K562 (cell line): Measurements from ENCODE around the gene SPDYE6. TPM values are rescaled to one million over a fixed set of nuclear protein-coding genes. Genes with fewer than 3 reads are reported as not detected.

ENCODE experiments used
- CCAR2 ChIP-seq: fragments of 200-400 bp; formaldehyde crosslinking; IDR thresholded peaks from 2 replicates; pipeline ENCODE4 v1.6.1; 2017; ENCODE audit warnings: mild to moderate bottlenecking, low read depth, low read length
- CHD1 ChIP-seq: fragments of 200-600 bp; sonication (generic); IDR thresholded peaks from one replicate; pipeline ENCODE4 v1.6.1; 2012; ENCODE audit warnings: mild to moderate bottlenecking, moderate library complexity, low read length, inconsistent platforms
- FOXP4 ChIP-seq: sonication (generic); formaldehyde crosslinking; IDR thresholded peaks from 2 replicates; pipeline ENCODE4 v1.8.0; 2022; ENCODE audit warnings: mild to moderate bottlenecking, missing genetic modification reagents, borderline replicate concordance
- HDAC1 ChIP-seq, 2 experiments: fragments of 450-650 bp; IDR thresholded peaks; 2 replicates each; pipeline ENCODE4 v1.6.1; 2016 to 2017; ENCODE audit warnings: inconsistent platforms in 1 of 2, mild to moderate bottlenecking in 1 of 2, moderate library complexity in 1 of 2
- IRF2 ChIP-seq: sonication (generic); formaldehyde crosslinking; IDR thresholded peaks from 2 replicates; pipeline ENCODE4 v1.8.1; 2022; ENCODE audit warnings: mild to moderate bottlenecking, missing genetic modification reagents
- JUND ChIP-seq, 2 experiments: IDR thresholded peaks; 2 replicates in 1 of 2; 3 replicates in 1 of 2; pipeline ENCODE4 v1.6.1; 2011; ENCODE audit warnings: borderline replicate concordance in 2 of 2, low read depth in 2 of 2, low read length in 2 of 2, improper control_type of control experiment in 1 of 2, missing biosample characterization in 1 of 2, missing genetic modification characterization in 1 of 2, missing genetic modification reagents in 1 of 2
- MEF2D ChIP-seq: conservative IDR thresholded peaks from 2 replicates; pipeline ENCODE4 v1.6.1; 2016; ENCODE audit warnings: low read depth, missing genetic modification characterization, missing compliant biosample characterization
- MLLT1 ChIP-seq, 2 experiments: fragments of 450-650 bp; IDR thresholded peaks; 2 replicates each; pipeline ENCODE4 v1.6.1; 2016
- NUFIP1 ChIP-seq: fragments of 450-650 bp; IDR thresholded peaks from 2 replicates; pipeline ENCODE4 v1.6.1; 2018; ENCODE audit not compliant: partially characterized antibody
- RB1 ChIP-seq: fragments of 450-650 bp; IDR thresholded peaks from 2 replicates; pipeline ENCODE4 v1.6.1; 2017; ENCODE audit warnings: low read depth, mild to moderate bottlenecking
- RBM15 ChIP-seq: fragments of 200-400 bp; formaldehyde crosslinking; IDR thresholded peaks from 2 replicates; pipeline ENCODE4 v1.6.1; 2018; ENCODE audit warnings: mild to moderate bottlenecking, low read length, moderate library complexity; ENCODE audit not compliant: insufficient read depth
- RCOR1 ChIP-seq, 2 experiments: IDR thresholded peaks; 2 replicates each; pipeline ENCODE4 v1.6.1; 2012; ENCODE audit warnings: low read depth in 2 of 2, low read length in 2 of 2, borderline replicate concordance in 1 of 2, improper control_type of control experiment in 1 of 2
- SNRNP70 ChIP-seq: fragments of 200-400 bp; formaldehyde crosslinking; optimal IDR thresholded peaks from 2 replicates; pipeline ENCODE3; 2017; ENCODE audit warnings: low read depth, low read length
- STAT6 ChIP-seq: sonication (generic); formaldehyde crosslinking; IDR thresholded peaks from 2 replicates; pipeline ENCODE4 v1.8.1; 2023; ENCODE audit warnings: mild to moderate bottlenecking, missing genetic modification reagents
- XRCC5 ChIP-seq: fragments of 200-400 bp; formaldehyde crosslinking; IDR thresholded peaks from 2 replicates; pipeline ENCODE4 v1.6.1; 2017; ENCODE audit warnings: low read depth, mild to moderate bottlenecking, low read length
- ZFX ChIP-seq: sonication (generic); formaldehyde crosslinking; IDR thresholded peaks from 2 replicates; pipeline ENCODE4 v1.8.0; 2022; ENCODE audit warnings: mild to moderate bottlenecking, missing genetic modification reagents, moderate library complexity
- ZNF175 ChIP-seq: fragments of 200-800 bp; sonication (Bioruptor generic); IDR thresholded peaks from 2 replicates; pipeline ENCODE4 v1.6.1; 2016; ENCODE audit warnings: low read depth, mild to moderate bottlenecking, missing genetic modification characterization, missing compliant biosample characterization
- polyA plus RNA-seq, 8 experiments: library from polyadenylated mRNA; depleted of rRNA in 4 of 8; stranded (reverse) in 5 of 8; unstranded in 3 of 8; fragments of >200 nt; fragmentation: Nextera tagmentation in 2 of 8; fragmentation: Illumina TruSeq in 1 of 8; extraction: Ambion mirVana in 2 of 8; extraction: Trizol in 1 of 8; gene quantifications; 2 replicates each; pipeline versions ENCODE4 v1.2.1 to v1.2.3, GENCODE V29; 2011 to 2014; ENCODE audit warnings: inconsistent platforms in 1 of 8, missing spikeins in 1 of 8
- total RNA-seq, 7 experiments: library from RNA; depleted of rRNA in 6 of 7; stranded (reverse); fragments of >200 nt in 6 of 7; fragmentation: Illumina TruSeq in 2 of 7; extraction: Trizol in 2 of 7; gene quantifications; 2 replicates each; pipeline versions ENCODE4 v1.2.1 to v1.2.3, GENCODE V29; 2011 to 2021; ENCODE audit warnings: low replicate concordance in 1 of 7

The SPDYE6 gene
- total and polyA plus RNA-seq, 9 of the 15 experiments (the other 6 are each of a cell fraction or from before 2014, with no cell fraction given) = 0.24 to 0.35 TPM; not detected in 7

- TF ChIP-seq JUND (IDR thresholded peaks at IDR 0.05; ENCODE audit: borderline replicate concordance, low read depth, low read length) = no peak
- TF ChIP-seq JUND (tag; IDR thresholded peaks at IDR 0.05; ENCODE audit: borderline replicate concordance, low read depth, low read length) = no peak; the same call in 2 of the 3 replicates
- TF ChIP-seq MEF2D (tag) = no peak
- TF ChIP-seq HDAC1 (IDR thresholded peaks at IDR 0.05) = no peak
- TF ChIP-seq MLLT1 (IDR thresholded peaks at IDR 0.05) = no peak
- no peak for TF ChIP-seq SNRNP70
- no peak for TF ChIP-seq RBM15
- TF ChIP-seq ZNF175 = no peak
- no peak for TF ChIP-seq CCAR2
- TF ChIP-seq IRF2 = no peak
- TF ChIP-seq RB1 = 0 out of 2 replicates have a peak, but pooled peaks have one; percentile 22
- no peak for TF ChIP-seq CHD1
- no peak for TF ChIP-seq NUFIP1
- TF ChIP-seq STAT6 (CRISPR knock-in tag) = 0 out of 2 replicates have a peak, but pooled peaks have one; percentile 21
- 0 out of 2 replicates have a peak, but pooled peaks have one; percentile 27 for TF ChIP-seq XRCC5
- no peak for TF ChIP-seq ZFX (CRISPR knock-in tag)
- 0 out of 4 replicates have a peak, but pooled peaks of 1 of the 2 experiments have one; percentile 49 for TF ChIP-seq RCOR1 (IDR thresholded peaks at IDR 0.05; ENCODE audit: borderline replicate concordance in 1 of 2, low read depth in 2 of 2, low read length in 2 of 2)
- TF ChIP-seq FOXP4 (CRISPR knock-in tag) = no peak
Measured at GRCh38 chr7:102390697-102391484, 34.6 kb upstream of the SPDYE6 start (continued).
